Prostate gland (tissue), 2 donors: Measurements from ENCODE around the gene NMNAT1.

ENCODE experiments used
- CTCF ChIP-seq, 4 experiments: fragments of 200-600 bp in 2 of 4; fragments of 450-650 bp in 2 of 4; sonication (generic) in 2 of 4; IDR thresholded peaks; 1 replicate in 3 of 4; 2 replicates in 1 of 4; pipeline ENCODE4 v1.5.1; 2016 to 2019; ENCODE audit warnings: antibody characterized with exemption in 4 of 4, mild to moderate bottlenecking in 2 of 4, moderate library complexity in 2 of 4
- POLR2A ChIP-seq: fragments of 450-650 bp; IDR thresholded peaks from one replicate; pipeline ENCODE4 v1.6.1; 2016; ENCODE audit warnings: antibody characterized with exemption, mild to moderate bottlenecking
- POLR2AphosphoS5 ChIP-seq: sonication (generic); formaldehyde crosslinking; IDR thresholded peaks from one replicate; pipeline ENCODE4 v1.6.1; 2017; ENCODE audit warnings: antibody characterized with exemption

GRCh38 chr1:10007169-10007568 is 63.9 kb downstream of the NMNAT1 start:
- TF ChIP-seq CTCF (IDR thresholded peaks at IDR 0.05) (no peak), POLR2AphosphoS5 (peak; percentile 11), POLR2A (no peak)
